ENCODE results near the gene SEMA4C. TPM values are rescaled to one million over a fixed set of nuclear protein-coding genes. Genes with fewer than 3 reads are reported as not detected.

SEMA4C gene
- total RNA-seq, 2 donors from 2014 or later: 82.5 to 92.1 TPM

GRCh38 chr2:96822786-96823185, 47.1 kb downstream of the SEMA4C start:
- Histone ChIP-seq H3K36me3 (ENCODE audit: control insufficient read depth, insufficient read depth, low read length) (peaks cover 31% of the 10 kb centered on the region), H3K9me3 (ENCODE audit: control insufficient read depth, low read length) (no peaks in the 10 kb centered on the region), H3K27ac (ENCODE audit: low read depth, low read length) (no peak overlapping the region), H3K4me3 (ENCODE audit: low read length) (no peak overlapping the region), H3K9ac (ENCODE audit: extremely low read depth, low read length, poor library complexity, severe bottlenecking) (no peak overlapping the region), H3K4me1 (ENCODE audit: control insufficient read depth, insufficient read depth, low read length) (peaks cover 7% of the 10 kb centered on the region), H3K27me3 (ENCODE audit: control insufficient read depth, insufficient read depth, low read length, poor library complexity, severe bottlenecking) (no peaks in the 10 kb centered on the region)
- Mint-ChIP-seq H3K27ac (no peak overlapping the region), H3K27me3 (ENCODE audit: insufficient read depth) (peaks cover 3% of the 10 kb centered on the region), H3K9me3 (no peaks in the 10 kb centered on the region), H3K36me3 (ENCODE audit: low read depth) (peaks cover 53% of the 10 kb centered on the region), H3K4me1 (peaks cover 36% of the 10 kb centered on the region), H3K4me3 (no peak overlapping the region)
- TF ChIP-seq CTCF (conservative IDR thresholded peaks at IDR 0.05): no peak
- 94 to 96% methylated on average over 4 of the region's 4 CpGs for WGBS, 2 experiments (ENCODE audit: insufficient coverage in 1 of 2, insufficient read length in 1 of 2)
- DNase-seq: no peak

GRCh38 chr2:96821113-96821675, 48.7 kb downstream of the SEMA4C start:
- no peak for TF ChIP-seq CTCF (conservative IDR thresholded peaks at IDR 0.05)
- H3K4me1 Mint-ChIP-seq: peaks cover 42% of the 10 kb centered on the region
- Histone ChIP-seq H3K27me3 (ENCODE audit: control insufficient read depth, insufficient read depth, low read length, poor library complexity, severe bottlenecking) (no peaks in the 10 kb centered on the region), H3K4me1 (ENCODE audit: control insufficient read depth, insufficient read depth, low read length) (peaks cover 7% of the 10 kb centered on the region), H3K27ac (ENCODE audit: low read depth, low read length) (no peak overlapping the region), H3K4me3 (ENCODE audit: low read length) (no peak overlapping the region), H3K9ac (ENCODE audit: extremely low read depth, low read length, poor library complexity, severe bottlenecking) (no peak overlapping the region), H3K36me3 (ENCODE audit: control insufficient read depth, insufficient read depth, low read length) (peaks cover 26% of the 10 kb centered on the region), H3K9me3 (ENCODE audit: control insufficient read depth, low read length) (no peaks in the 10 kb centered on the region)
- H3K27ac Mint-ChIP-seq: no peak overlapping the region
- peaks cover 42% of the 10 kb centered on the region for H3K36me3 Mint-ChIP-seq (ENCODE audit: low read depth)
- no peaks in the 10 kb centered on the region for H3K9me3 Mint-ChIP-seq
- H3K4me3 Mint-ChIP-seq: no peak overlapping the region
- peaks cover 3% of the 10 kb centered on the region for H3K27me3 Mint-ChIP-seq (ENCODE audit: insufficient read depth)
- 85 to 90% methylated on average over 9 to 11 of the region's 11 CpGs for WGBS, 2 experiments (ENCODE audit: insufficient coverage in 1 of 2, insufficient read length in 1 of 2)
- no peak for DNase-seq

GRCh38 chr2:96819876-96820511, 49.9 kb downstream of the SEMA4C start:
- Histone ChIP-seq H3K9ac (ENCODE audit: extremely low read depth, low read length, poor library complexity, severe bottlenecking) (no peak overlapping the region), H3K4me1 (ENCODE audit: control insufficient read depth, insufficient read depth, low read length) (peaks cover 10% of the 10 kb centered on the region), H3K9me3 (ENCODE audit: control insufficient read depth, low read length) (no peaks in the 10 kb centered on the region), H3K27me3 (ENCODE audit: control insufficient read depth, insufficient read depth, low read length, poor library complexity, severe bottlenecking) (no peaks in the 10 kb centered on the region), H3K27ac (ENCODE audit: low read depth, low read length) (no peak overlapping the region), H3K36me3 (ENCODE audit: control insufficient read depth, insufficient read depth, low read length) (peaks cover 14% of the 10 kb centered on the region), H3K4me3 (ENCODE audit: low read length) (peak overlapping the region; percentile 64)
- Mint-ChIP-seq H3K27me3 (ENCODE audit: insufficient read depth) (peaks cover 3% of the 10 kb centered on the region), H3K36me3 (ENCODE audit: low read depth) (peaks cover 33% of the 10 kb centered on the region), H3K9me3 (no peaks in the 10 kb centered on the region), H3K27ac (no peak overlapping the region), H3K4me3 (peak overlapping the region; percentile 67), H3K4me1 (peaks cover 48% of the 10 kb centered on the region)
- no peak for DNase-seq
- peak; percentile 51 for TF ChIP-seq CTCF (conservative IDR thresholded peaks at IDR 0.05)
- WGBS, 2 experiments (ENCODE audit: insufficient coverage in 1 of 2, insufficient read length in 1 of 2): 87 to 94% methylated on average over 6 to 12 of the region's 12 CpGs
